Testis (tissue), 3 donors: Measurements from ENCODE around the gene RTN4RL1. TPM values are rescaled to one million over a fixed set of nuclear protein-coding genes. Genes with fewer than 3 reads are reported as not detected.

Experiments
- DNase-seq: peaks from one replicate; pipeline ENCODE4 v3.0.0-alpha.2; 2019
- H3K27ac ChIP-seq, 2 donors: fragments of 200-600 bp; sonication (generic); one replicate each; pipeline ENCODE4 v1.5.1; 2019
- H3K27me3 ChIP-seq: fragments of 200-600 bp; sonication (generic); one replicate; pipeline ENCODE4 v1.5.1; 2019
- H3K36me3 ChIP-seq: fragments of 200-600 bp; sonication (generic); one replicate; pipeline ENCODE4 v1.5.1; 2017; ENCODE audit warnings: low read depth; ENCODE audit errors: missing control alignments
- H3K4me1 ChIP-seq: fragments of 200-600 bp; sonication (generic); one replicate; pipeline ENCODE4 v1.5.1; 2019
- H3K4me3 ChIP-seq, 2 donors: fragments of 200-600 bp; sonication (generic); one replicate each; pipeline ENCODE4 v1.5.1; 2017 to 2019
- H3K9me3 ChIP-seq: fragments of 200-600 bp; sonication (generic); one replicate; pipeline ENCODE4 v1.5.1; 2017
- POLR2A ChIP-seq: fragments of 450-650 bp; IDR thresholded peaks from one replicate; pipeline ENCODE4 v1.6.1; 2017; ENCODE audit warnings: antibody characterized with exemption, mild to moderate bottlenecking, moderate library complexity
- whole genome bisulfite sequencing, 2 donors: methylation state at CpG; one replicate each; pipeline ENCODE4 v1.1.5; 2018; 5-methylcytosine and 5-hydroxymethylcytosine counted together
- intact Hi-C: fragments of 100-400 bp; cut with DNase I; formaldehyde crosslinking; loops from one replicate; pipeline ENCODE4 v1.15.1; 2023; ENCODE audit warnings: low total_unique reads
- polyA plus RNA-seq: library from polyadenylated mRNA; stranded (reverse); fragments of 350-450 nt; fragmentation: Illumina TruSeq; extraction: RNeasy Lipid Tissue Mini Kit (QIAGEN cat#74804); gene quantifications from one replicate; pipeline ENCODE4 v1.2.3, GENCODE V29; 2014; ENCODE audit warnings: low read depth, low replicate concordance; ENCODE audit not compliant: insufficient read depth
- total RNA-seq, 2 donors: library from RNA; depleted of rRNA; stranded (reverse); fragments of >200 nt; gene quantifications; one replicate each; pipeline ENCODE4 v1.2.3, GENCODE V29; 2016
- TF ChIP-seq, protein P1 (sequence below), 3 experiments: fragments of 450-650 bp in 2 of 3; fragments of 200-600 bp in 1 of 3; sonication (generic) in 1 of 3; IDR thresholded peaks; one replicate each; pipeline ENCODE4 v1.5.1; 2016 to 2019; ENCODE audit warnings: antibody characterized with exemption in 3 of 3, mild to moderate bottlenecking in 2 of 3, moderate library complexity in 1 of 3

Gene RTN4RL1
- total and polyA plus RNA-seq, 3 donors from 2014 or later, result 1.7 to 1.8 (median 1.8) TPM

GRCh38 chr17:1947229-1947742 is 77.8 kb downstream of the RTN4RL1 start:
- H3K4me1 ChIP-seq, result no peaks in the 10 kb centered on the region
- no peak overlapping the region for H3K27ac ChIP-seq
- no peak for DNase-seq
- H3K27me3 ChIP-seq, result no peaks in the 10 kb centered on the region
- intact Hi-C loops, result no loop called here
- H3K36me3 ChIP-seq, result no peaks in the 10 kb centered on the region
- WGBS, 2 donors, result 65 to 73% methylated on average over 12 to 22 of the region's 22 CpGs
- H3K9me3 ChIP-seq, result no peaks in the 10 kb centered on the region
- no peak for TF ChIP-seq POLR2A
- TF ChIP-seq, protein P1, sequence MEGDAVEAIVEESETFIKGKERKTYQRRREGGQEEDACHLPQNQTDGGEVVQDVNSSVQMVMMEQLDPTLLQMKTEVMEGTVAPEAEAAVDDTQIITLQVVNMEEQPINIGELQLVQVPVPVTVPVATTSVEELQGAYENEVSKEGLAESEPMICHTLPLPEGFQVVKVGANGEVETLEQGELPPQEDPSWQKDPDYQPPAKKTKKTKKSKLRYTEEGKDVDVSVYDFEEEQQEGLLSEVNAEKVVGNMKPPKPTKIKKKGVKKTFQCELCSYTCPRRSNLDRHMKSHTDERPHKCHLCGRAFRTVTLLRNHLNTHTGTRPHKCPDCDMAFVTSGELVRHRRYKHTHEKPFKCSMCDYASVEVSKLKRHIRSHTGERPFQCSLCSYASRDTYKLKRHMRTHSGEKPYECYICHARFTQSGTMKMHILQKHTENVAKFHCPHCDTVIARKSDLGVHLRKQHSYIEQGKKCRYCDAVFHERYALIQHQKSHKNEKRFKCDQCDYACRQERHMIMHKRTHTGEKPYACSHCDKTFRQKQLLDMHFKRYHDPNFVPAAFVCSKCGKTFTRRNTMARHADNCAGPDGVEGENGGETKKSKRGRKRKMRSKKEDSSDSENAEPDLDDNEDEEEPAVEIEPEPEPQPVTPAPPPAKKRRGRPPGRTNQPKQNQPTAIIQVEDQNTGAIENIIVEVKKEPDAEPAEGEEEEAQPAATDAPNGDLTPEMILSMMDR (IDR thresholded peaks at IDR 0.05), result no peak
- H3K4me3 ChIP-seq, result no peak overlapping the region

DNA sequence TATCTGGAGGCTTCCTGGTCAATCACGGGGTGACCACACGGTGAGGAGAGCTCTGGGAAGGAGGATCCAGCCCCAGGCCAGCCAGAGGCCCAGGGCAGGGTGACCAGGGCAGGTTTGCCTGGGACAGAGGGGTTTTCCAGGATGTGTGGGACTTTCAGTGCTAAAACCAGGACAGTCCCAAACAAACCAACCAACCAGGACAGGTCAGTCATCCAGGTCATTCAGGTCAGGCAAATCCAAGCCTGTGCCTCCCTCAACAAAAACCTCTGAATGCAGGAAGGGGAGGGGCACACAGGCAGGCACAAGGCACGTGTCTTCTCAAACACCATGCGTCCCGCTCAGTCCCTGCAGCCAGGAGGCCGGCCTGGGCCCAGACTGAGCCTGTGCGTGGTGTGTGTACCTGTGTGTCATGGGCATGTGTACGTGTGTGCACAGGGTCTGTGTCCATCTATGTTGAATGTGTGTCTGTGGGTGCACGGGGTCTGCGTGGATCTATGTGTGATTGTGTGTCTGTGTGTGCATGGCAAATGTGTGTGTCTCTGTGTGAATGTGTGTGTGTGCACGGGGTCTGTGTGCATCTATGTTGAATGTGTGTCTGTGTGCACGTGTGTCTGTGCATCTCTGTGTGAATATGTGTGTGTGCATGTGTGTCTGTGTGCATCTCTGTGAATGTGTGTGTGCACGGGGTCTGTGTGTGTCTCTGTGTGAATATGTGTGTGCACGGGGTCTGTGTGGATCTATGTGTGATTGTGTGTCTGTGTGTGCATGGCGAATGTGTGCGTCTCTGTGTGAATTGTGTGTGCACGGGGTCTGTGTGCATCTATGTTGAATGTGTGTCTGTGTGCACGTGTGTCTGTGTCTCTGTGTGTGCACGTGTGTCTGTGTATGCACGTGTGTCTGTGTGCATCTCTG is 78.9 kb downstream of the RTN4RL1 start:
- no peaks in the 10 kb centered on the region for H3K4me1 ChIP-seq
- H3K27me3 ChIP-seq, result no peaks in the 10 kb centered on the region
- no peak overlapping the region for H3K27ac ChIP-seq
- no peak overlapping the region for H3K4me3 ChIP-seq
- 81 to 84% methylated on average over 17 to 20 of the region's 20 CpGs for WGBS, 2 donors
- TF ChIP-seq POLR2A, result no peak
- TF ChIP-seq, protein P1 (IDR thresholded peaks at IDR 0.05), result no peak
- no peaks in the 10 kb centered on the region for H3K9me3 ChIP-seq
- no peak for DNase-seq
- no peaks in the 10 kb centered on the region for H3K36me3 ChIP-seq
- intact Hi-C loops, result no loop called here

DNA sequence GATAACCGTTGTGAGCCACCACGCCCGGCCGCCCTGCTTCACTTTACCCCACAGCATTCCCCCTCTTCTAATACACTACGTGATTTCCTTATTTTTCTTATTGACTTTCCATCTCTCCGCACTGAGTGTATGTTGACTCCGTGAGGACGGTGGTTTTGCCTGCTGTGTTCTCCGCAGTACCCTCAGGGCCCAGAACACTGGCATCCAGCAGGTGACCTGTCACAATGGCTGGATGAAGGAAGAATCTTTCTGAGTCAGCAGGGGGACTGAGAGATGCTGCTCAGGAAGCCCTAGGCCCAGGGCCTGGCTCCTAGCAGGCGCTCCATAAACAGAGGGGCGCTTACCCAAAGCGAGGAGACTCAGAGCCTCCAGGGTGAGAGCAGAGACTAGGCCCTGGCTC is 79.5 kb downstream of the RTN4RL1 start:
- Histone ChIP-seq H3K4me1 (no peaks in the 10 kb centered on the region), H3K9me3 (no peaks in the 10 kb centered on the region), H3K27ac (no peak overlapping the region), H3K27me3 (no peaks in the 10 kb centered on the region), H3K4me3 (no peak overlapping the region), H3K36me3 (no peaks in the 10 kb centered on the region)
- WGBS, 2 donors, result 85 to 88% methylated on average over 12 of the region's 12 CpGs
- TF ChIP-seq, protein P1 (IDR thresholded peaks at IDR 0.05), result no peak
- no peak for TF ChIP-seq POLR2A
- no peak for DNase-seq
- intact Hi-C loops, result no loop called here

GRCh38 chr17:1943436-1943831 is 81.7 kb downstream of the RTN4RL1 start:
- Histone ChIP-seq H3K27me3 (no peaks in the 10 kb centered on the region), H3K9me3 (no peaks in the 10 kb centered on the region), H3K27ac (no peak overlapping the region), H3K36me3 (no peaks in the 10 kb centered on the region), H3K4me3 (no peak overlapping the region), H3K4me1 (no peaks in the 10 kb centered on the region)
- intact Hi-C loops, result no loop called here
- DNase-seq, result no peak
- WGBS, 2 donors, result 87 to 91% methylated on average over 5 to 9 of the region's 11 CpGs
- TF ChIP-seq POLR2A, result no peak
- TF ChIP-seq, protein P1 (IDR thresholded peaks at IDR 0.05), result no peak
